Hepatocyte (in vitro differentiated cells): Measurements from ENCODE around the gene RDH14.

Experiments used
- EZH2 ChIP-seq: fragments of 200-600 bp; sonication (generic); IDR thresholded peaks from 2 replicates; pipeline ENCODE4 v1.6.1; 2016; ENCODE audit warnings: antibody characterized with exemption, mild to moderate bottlenecking, borderline replicate concordance
- TF ChIP-seq, protein P1 (sequence below): fragments of 200-600 bp; sonication (generic); IDR thresholded peaks from 2 replicates; pipeline ENCODE4 v1.5.1; 2016; ENCODE audit warnings: antibody characterized with exemption, mild to moderate bottlenecking; ENCODE audit not compliant: poor library complexity

DNA sequence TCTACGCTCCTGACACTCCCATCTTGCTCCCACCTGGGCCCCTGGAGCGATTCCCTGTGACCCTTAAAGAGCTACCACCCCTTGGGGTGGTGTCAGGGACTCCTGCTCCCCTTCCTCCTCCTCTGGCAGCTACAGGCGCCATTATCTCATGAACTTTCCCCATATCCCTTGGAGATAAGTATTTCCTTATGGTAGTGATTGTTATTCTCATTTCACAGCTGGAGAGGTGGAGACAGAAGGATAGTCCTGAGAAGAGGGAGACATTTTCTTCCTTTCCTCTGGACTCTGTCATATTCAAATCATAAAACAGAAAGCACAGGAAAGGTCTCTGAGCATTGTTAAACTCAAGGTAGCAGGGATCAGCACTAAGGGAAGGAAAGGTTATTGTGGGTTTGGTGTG, 34.6 kb downstream of the RDH14 start:
- TF ChIP-seq EZH2 = no peak
- TF ChIP-seq, protein P1, sequence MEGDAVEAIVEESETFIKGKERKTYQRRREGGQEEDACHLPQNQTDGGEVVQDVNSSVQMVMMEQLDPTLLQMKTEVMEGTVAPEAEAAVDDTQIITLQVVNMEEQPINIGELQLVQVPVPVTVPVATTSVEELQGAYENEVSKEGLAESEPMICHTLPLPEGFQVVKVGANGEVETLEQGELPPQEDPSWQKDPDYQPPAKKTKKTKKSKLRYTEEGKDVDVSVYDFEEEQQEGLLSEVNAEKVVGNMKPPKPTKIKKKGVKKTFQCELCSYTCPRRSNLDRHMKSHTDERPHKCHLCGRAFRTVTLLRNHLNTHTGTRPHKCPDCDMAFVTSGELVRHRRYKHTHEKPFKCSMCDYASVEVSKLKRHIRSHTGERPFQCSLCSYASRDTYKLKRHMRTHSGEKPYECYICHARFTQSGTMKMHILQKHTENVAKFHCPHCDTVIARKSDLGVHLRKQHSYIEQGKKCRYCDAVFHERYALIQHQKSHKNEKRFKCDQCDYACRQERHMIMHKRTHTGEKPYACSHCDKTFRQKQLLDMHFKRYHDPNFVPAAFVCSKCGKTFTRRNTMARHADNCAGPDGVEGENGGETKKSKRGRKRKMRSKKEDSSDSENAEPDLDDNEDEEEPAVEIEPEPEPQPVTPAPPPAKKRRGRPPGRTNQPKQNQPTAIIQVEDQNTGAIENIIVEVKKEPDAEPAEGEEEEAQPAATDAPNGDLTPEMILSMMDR = no peak
